ENCODE data around the gene TTLL10. TPM values are rescaled to one million over a fixed set of nuclear protein-coding genes. Genes with fewer than 3 reads are reported as not detected.

TTLL10 gene
- total RNA-seq, 1 donor from 2014 or later, result not detected

DNA sequence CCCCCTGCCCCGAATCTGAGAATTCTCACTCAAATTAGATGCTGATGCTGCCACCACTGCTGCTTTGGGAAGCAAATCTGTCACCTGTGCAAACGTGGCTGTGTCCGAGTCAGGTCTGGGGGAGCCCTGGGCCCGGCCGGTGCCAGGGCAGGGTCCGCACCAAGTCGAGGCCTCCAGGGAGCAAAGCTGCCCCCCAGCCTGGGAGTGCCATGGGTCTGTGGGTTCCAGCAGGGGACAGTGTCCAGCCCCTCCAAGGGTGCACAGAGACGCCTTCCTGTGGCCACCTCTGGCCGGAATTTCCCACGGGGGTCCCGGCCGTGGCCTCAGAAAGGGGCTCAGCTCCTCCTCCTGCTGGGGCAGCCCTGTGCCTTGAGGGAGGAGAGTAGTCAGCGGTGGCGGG lies 27.7 kb upstream of the TTLL10 start:
- Histone ChIP-seq H3K4me1 (peaks cover 24% of the 10 kb centered on the region), H3K9me3 (no peaks in the 10 kb centered on the region), H3K4me3 (no peak overlapping the region), H3K27ac (peak overlapping the region; percentile 76), H3K36me3 (no peaks in the 10 kb centered on the region), H3K27me3 (no peaks in the 10 kb centered on the region)
- TF ChIP-seq POLR2AphosphoS5 (IDR thresholded peaks at IDR 0.05; ENCODE audit: insufficient read depth in 1 of 2, low read depth in 1 of 2), result no peak
- no peak for TF ChIP-seq POLR2A (IDR thresholded peaks at IDR 0.05)
- TF ChIP-seq, protein P1, sequence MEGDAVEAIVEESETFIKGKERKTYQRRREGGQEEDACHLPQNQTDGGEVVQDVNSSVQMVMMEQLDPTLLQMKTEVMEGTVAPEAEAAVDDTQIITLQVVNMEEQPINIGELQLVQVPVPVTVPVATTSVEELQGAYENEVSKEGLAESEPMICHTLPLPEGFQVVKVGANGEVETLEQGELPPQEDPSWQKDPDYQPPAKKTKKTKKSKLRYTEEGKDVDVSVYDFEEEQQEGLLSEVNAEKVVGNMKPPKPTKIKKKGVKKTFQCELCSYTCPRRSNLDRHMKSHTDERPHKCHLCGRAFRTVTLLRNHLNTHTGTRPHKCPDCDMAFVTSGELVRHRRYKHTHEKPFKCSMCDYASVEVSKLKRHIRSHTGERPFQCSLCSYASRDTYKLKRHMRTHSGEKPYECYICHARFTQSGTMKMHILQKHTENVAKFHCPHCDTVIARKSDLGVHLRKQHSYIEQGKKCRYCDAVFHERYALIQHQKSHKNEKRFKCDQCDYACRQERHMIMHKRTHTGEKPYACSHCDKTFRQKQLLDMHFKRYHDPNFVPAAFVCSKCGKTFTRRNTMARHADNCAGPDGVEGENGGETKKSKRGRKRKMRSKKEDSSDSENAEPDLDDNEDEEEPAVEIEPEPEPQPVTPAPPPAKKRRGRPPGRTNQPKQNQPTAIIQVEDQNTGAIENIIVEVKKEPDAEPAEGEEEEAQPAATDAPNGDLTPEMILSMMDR (IDR thresholded peaks at IDR 0.05), result no peak
- no peak for DNase-seq (ENCODE audit: extremely low spot score in 2 of 2)
- intact Hi-C loops (cut with DNase I), result no loop called here

DNA sequence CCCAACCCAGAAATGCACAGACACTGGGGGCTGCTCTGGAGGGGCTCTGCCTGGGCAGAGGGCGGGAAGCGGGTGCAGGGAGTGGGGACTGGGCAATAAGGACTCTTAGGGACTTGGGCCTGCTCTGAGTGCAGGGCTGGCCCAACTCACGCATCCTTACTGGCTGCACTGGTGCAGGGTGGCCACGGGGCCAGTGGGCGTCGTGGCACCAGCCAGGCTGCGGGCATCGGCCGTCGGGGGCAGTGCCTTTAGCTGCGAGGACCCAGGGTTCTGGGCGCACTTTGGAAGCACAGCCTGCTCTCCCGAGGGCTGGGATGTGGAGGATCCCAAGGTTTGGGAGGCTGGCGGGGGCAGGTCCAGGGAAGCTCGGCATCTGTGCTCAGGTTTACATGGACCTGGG lies 27.1 kb upstream of the TTLL10 start:
- no peak for TF ChIP-seq POLR2A (IDR thresholded peaks at IDR 0.05)
- TF ChIP-seq, protein P1 (IDR thresholded peaks at IDR 0.05), result no peak
- TF ChIP-seq POLR2AphosphoS5 (IDR thresholded peaks at IDR 0.05; ENCODE audit: insufficient read depth in 1 of 2, low read depth in 1 of 2), result no peak
- Histone ChIP-seq H3K9me3 (no peaks in the 10 kb centered on the region), H3K27ac (no peak overlapping the region), H3K27me3 (no peaks in the 10 kb centered on the region), H3K36me3 (no peaks in the 10 kb centered on the region), H3K4me1 (peaks cover 24% of the 10 kb centered on the region), H3K4me3 (no peak overlapping the region)
- DNase-seq (ENCODE audit: extremely low spot score in 2 of 2), result no peak
- intact Hi-C loops (cut with DNase I), result no loop called here

DNA sequence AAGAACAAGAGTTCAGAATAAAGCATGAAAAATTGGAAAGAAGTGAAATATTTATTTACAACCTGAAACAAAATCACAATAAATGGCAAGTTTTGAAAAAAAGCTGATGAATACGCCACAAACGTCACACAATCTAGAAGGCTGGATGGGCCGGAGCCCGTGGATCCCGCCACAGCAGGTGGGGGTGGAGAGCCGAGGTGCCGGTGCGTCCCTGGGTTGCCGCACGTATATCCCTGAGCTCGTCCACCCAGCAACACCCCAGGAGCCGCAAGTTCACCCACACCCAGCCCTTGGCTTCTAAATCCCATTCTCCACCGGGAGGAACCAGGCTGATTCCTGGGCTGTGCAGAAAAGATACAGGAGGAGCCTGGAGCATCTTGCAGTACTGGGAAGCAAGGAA lies 25.6 kb upstream of the TTLL10 start:
- no peak overlapping the region for H3K4me3 ChIP-seq
- H3K4me1 ChIP-seq, result peaks cover 24% of the 10 kb centered on the region
- H3K36me3 ChIP-seq, result no peaks in the 10 kb centered on the region
- no peaks in the 10 kb centered on the region for H3K9me3 ChIP-seq
- H3K27me3 ChIP-seq, result no peaks in the 10 kb centered on the region
- no peak for DNase-seq (ENCODE audit: extremely low spot score in 2 of 2)
- TF ChIP-seq POLR2AphosphoS5 (IDR thresholded peaks at IDR 0.05; ENCODE audit: insufficient read depth in 1 of 2, low read depth in 1 of 2), result no peak
- TF ChIP-seq, protein P1 (IDR thresholded peaks at IDR 0.05), result no peak
- TF ChIP-seq POLR2A (IDR thresholded peaks at IDR 0.05), result no peak
- H3K27ac ChIP-seq, result no peak overlapping the region
- intact Hi-C loops (cut with DNase I), result no loop called here

DNA sequence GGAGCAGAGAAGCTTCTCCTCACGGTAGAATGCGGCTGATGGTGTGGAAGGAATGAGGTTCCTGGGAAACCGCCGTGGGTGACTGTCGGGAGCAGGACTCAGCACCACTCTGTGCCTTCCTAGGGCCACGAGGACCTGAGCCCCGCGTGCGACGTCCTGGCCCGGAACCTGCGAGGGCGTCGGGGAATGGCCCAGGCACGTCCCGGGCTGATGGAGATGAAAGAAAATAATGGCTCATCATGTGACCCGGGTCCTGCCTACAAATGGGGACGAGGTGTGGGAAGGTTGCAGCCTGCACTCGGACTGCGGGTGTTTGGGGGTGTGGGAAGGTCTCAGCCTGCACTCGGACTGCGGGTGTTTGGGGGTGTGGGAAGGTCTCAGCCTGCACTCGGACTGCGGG lies 25.1 kb upstream of the TTLL10 start:
- peaks cover 24% of the 10 kb centered on the region for H3K4me1 ChIP-seq
- H3K4me3 ChIP-seq, result no peak overlapping the region
- TF ChIP-seq, protein P1 (IDR thresholded peaks at IDR 0.05), result no peak
- TF ChIP-seq POLR2A (IDR thresholded peaks at IDR 0.05), result no peak
- TF ChIP-seq POLR2AphosphoS5 (IDR thresholded peaks at IDR 0.05; ENCODE audit: insufficient read depth in 1 of 2, low read depth in 1 of 2), result no peak
- intact Hi-C loops (cut with DNase I), result no loop called here
- H3K27me3 ChIP-seq, result no peaks in the 10 kb centered on the region
- H3K27ac ChIP-seq, result no peak overlapping the region
- no peak for DNase-seq (ENCODE audit: extremely low spot score in 2 of 2)
- no peaks in the 10 kb centered on the region for H3K36me3 ChIP-seq
- no peaks in the 10 kb centered on the region for H3K9me3 ChIP-seq

DNA sequence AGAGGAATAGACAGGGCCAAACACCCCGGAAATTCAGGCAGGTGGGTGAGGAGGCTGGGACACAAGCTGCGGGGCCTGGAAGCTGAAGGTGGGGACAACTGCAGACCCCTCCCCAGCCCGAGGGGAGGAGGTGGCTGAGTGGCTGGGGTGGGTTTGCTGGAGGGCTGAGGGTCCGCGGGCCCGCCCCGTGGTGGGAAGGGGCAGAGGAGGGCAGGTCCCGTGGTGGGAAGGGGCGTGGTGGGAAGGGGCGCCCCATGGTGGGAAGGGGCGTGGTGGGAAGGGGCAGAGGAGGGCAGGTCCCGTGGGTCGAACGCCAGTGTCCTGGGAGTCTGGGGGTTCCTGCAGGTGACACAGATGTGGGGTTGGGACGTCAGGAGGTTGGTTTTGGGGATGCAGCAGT lies 24.3 kb upstream of the TTLL10 start:
- TF ChIP-seq POLR2A (IDR thresholded peaks at IDR 0.05) (no peak), POLR2AphosphoS5 (IDR thresholded peaks at IDR 0.05; ENCODE audit: insufficient read depth in 1 of 2, low read depth in 1 of 2) (no peak)
- TF ChIP-seq, protein P1 (IDR thresholded peaks at IDR 0.05), result no peak
- H3K4me1 ChIP-seq, result peaks cover 21% of the 10 kb centered on the region
- no peaks in the 10 kb centered on the region for H3K9me3 ChIP-seq
- DNase-seq (ENCODE audit: extremely low spot score in 2 of 2), result no peak
- no peaks in the 10 kb centered on the region for H3K36me3 ChIP-seq
- no peak overlapping the region for H3K27ac ChIP-seq
- no peaks in the 10 kb centered on the region for H3K27me3 ChIP-seq
- intact Hi-C loops (cut with DNase I), result no loop called here
- H3K4me3 ChIP-seq, result no peak overlapping the region

Measured in vagina (tissue), 2 donors.